ENCODE measurements around the gene TRAM2. TPM values are rescaled to one million over a fixed set of nuclear protein-coding genes. Genes with fewer than 3 reads are reported as not detected.

TRAM2 gene
- total and polyA plus RNA-seq, 2 of the 8 experiments (the other 6 are each of a cell fraction or from before 2014, with no cell fraction given), result 9.0 to 21.4 TPM

DNA sequence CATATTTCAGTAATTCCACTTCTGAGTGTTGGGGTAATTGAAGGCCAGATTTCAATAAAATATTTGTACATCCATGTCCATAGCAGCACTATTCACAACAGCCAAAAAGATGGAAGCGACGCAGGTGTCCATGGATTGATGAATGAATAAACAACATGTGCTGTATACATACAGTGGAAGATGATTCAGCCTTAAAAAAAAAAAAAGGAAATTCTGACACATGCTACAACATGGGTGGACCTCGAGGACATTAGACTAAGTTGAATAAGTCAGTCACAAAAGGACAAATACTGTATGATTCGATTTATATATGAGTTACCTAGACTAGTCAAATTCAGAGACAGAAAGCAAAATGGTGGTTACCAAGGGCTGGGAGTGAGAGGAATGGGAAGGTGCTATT lies 57.2 kb downstream of the TRAM2 start:
- Histone ChIP-seq H3K27me3 (replicated peaks in 1 of 4; ENCODE audit: control insufficient read depth in 3 of 4, extremely low read depth in 1 of 4, insufficient read depth in 3 of 4, low read length in 3 of 4) (no peaks in the 10 kb centered on the region), H3K4me2 (ENCODE audit: insufficient read depth in 1 of 2, low read depth in 2 of 2, low read length in 2 of 2) (no peak overlapping the region), H2BK20ac (ENCODE audit: low read length) (no peak overlapping the region), H2BK12ac (ENCODE audit: low read depth, low read length) (no peak overlapping the region), H3K56ac (replicated peaks; ENCODE audit: insufficient read length, low read depth, low read length) (no peak overlapping the region), H3K4me1 (replicated peaks in 1 of 4; ENCODE audit: control insufficient read depth in 3 of 4, insufficient read depth in 4 of 4, low read length in 3 of 4) (peaks cover 7 to 22% (median 16%) of the 10 kb centered on the region in 4 experiments), H3K79me2 (ENCODE audit: control insufficient read depth in 1 of 2, insufficient read depth in 2 of 2, low read length in 2 of 2) (peaks cover 0 to 3% of the 10 kb centered on the region in 2 experiments; a peak in 2 of 4 replicates), H4K8ac (ENCODE audit: extremely low read depth, insufficient read depth, low read length) (no peak overlapping the region), H4K20me1 (replicated peaks in 1 of 2; ENCODE audit: control insufficient read depth in 1 of 2, insufficient read depth in 2 of 2, low read length in 2 of 2) (peaks cover 0 to 3% of the 10 kb centered on the region in 2 experiments), H2BK5ac (ENCODE audit: low read depth, low read length) (no peak overlapping the region), H3K27ac (ENCODE audit: low read depth, low read length) (no peak overlapping the region), H3K79me1 (ENCODE audit: low read depth, low read length) (peaks cover 5% of the 10 kb centered on the region; the same call in 1 of the 2 replicates), H3K9ac (replicated peaks in 1 of 4; ENCODE audit: extremely low read depth in 1 of 4, low read depth in 3 of 4, low read length in 3 of 4) (no peak overlapping the region), H3K23me2 (ENCODE audit: low read depth, low read length) (no peaks in the 10 kb centered on the region), H3K4me3 (ENCODE audit: extremely low read depth in 1 of 4, insufficient read depth in 2 of 4, low read depth in 3 of 4, low read length in 4 of 4) (no peak overlapping the region), H2AFZ (ENCODE audit: low read length) (no peak overlapping the region), H2BK120ac (replicated peaks; ENCODE audit: low read depth, low read length) (no peak overlapping the region), H3K4ac (replicated peaks; ENCODE audit: insufficient read length, low read depth, low read length) (no peak overlapping the region), H3K18ac (ENCODE audit: extremely low read depth, low read length) (no peak overlapping the region), H3K36me3 (ENCODE audit: control insufficient read depth in 2 of 4, insufficient read depth in 4 of 4, low read length in 3 of 4) (peaks cover 0 to 3% (median 0%) of the 10 kb centered on the region in 4 experiments; a peak in 1 of 8 replicates), H2AK5ac (ENCODE audit: low read depth, low read length) (no peak overlapping the region), H3K9me3 (ENCODE audit: insufficient read depth in 2 of 2, low read depth in 1 of 2, low read length in 1 of 2) (no peaks in the 10 kb centered on the region), H4K91ac (replicated peaks; ENCODE audit: insufficient read length, low read length) (no peak overlapping the region), H3K14ac (ENCODE audit: insufficient read length) (no peak overlapping the region), H3K23ac (ENCODE audit: insufficient read length) (no peak overlapping the region), H4K5ac (ENCODE audit: insufficient read length, low read depth, low read length) (no peak overlapping the region), H2BK15ac (ENCODE audit: low read length) (no peak overlapping the region)
- no peak for FAIRE-seq
- POLR2A ChIA-PET (ENCODE audit: partially characterized antibody), result no interaction called here
- 90% methylated on average over 4 of the region's 4 CpGs; no CpG with 5 or more reads in 1 of the 2 experiments for WGBS, 2 experiments (ENCODE audit: extremely low coverage in 1 of 2, insufficient coverage in 1 of 2, insufficient read length in 1 of 2, insufficient replicate concordance in 2 of 2, low coverage in 1 of 2, low lambda C conversion rate in 2 of 2, missing lambda C conversion rate in 1 of 2)
- TF ChIP-seq SP4 (IDR thresholded peaks at IDR 0.05; ENCODE audit: low read length) (no peak), TAF1 (IDR thresholded peaks at IDR 0.05; ENCODE audit: low read depth, low read length) (no peak), BRCA1 (IDR thresholded peaks at IDR 0.05; ENCODE audit: low read depth, low read length) (no peak), CBX5 (IDR thresholded peaks at IDR 0.05; ENCODE audit: low read depth, low read length) (no peak), YY1 (IDR thresholded peaks at IDR 0.05; ENCODE audit: low read depth, low read length) (no peak), EP300 (IDR thresholded peaks at IDR 0.05; ENCODE audit: borderline replicate concordance in 1 of 2, low read depth in 2 of 2, low read length in 2 of 2) (no peak), SP1 (IDR thresholded peaks at IDR 0.05; ENCODE audit: low read depth, low read length) (no peak), SIN3A (conservative IDR thresholded peaks at IDR 0.05 in 1 of 2, IDR thresholded peaks at IDR 0.05 in 1 of 2; ENCODE audit: low read depth in 1 of 2, low read length in 2 of 2) (no peak)
- CTCF ChIA-PET (ENCODE audit: partially characterized antibody), result interaction anchor here (1.2 kb wide), 1 partner anchor 18 kb away, joined by 4 read pairs; no protein-coding TSS in a partner anchor
- DNase-seq (ENCODE audit: low read depth in 1 of 2, low spot score in 2 of 2), result no peak
